Subcutaneous abdominal adipose tissue (tissue), 5 donors: ENCODE data around the gene DUS1L.

ENCODE experiments used
- H3K27ac ChIP-seq: one replicate; pipeline ENCODE4 v1.7.0; 2013; ENCODE audit warnings: low read depth, mild to moderate bottlenecking, inconsistent platforms, low read length, moderate library complexity
- H3K27me3 ChIP-seq, 5 donors: one replicate each; pipeline ENCODE4 v1.7.0; 2013; ENCODE audit warnings: low read length in 5 of 5, inconsistent platforms in 1 of 5; ENCODE audit not compliant: control insufficient read depth in 5 of 5, insufficient read depth in 4 of 5
- H3K36me3 ChIP-seq, 5 donors: one replicate each; pipeline ENCODE4 v1.7.0; 2013; ENCODE audit warnings: low read length in 5 of 5; ENCODE audit not compliant: control insufficient read depth in 5 of 5, insufficient read depth in 5 of 5
- H3K4me1 ChIP-seq, 5 donors: one replicate each; pipeline ENCODE4 v1.7.0; 2013; ENCODE audit warnings: low read length in 5 of 5, mild to moderate bottlenecking in 3 of 5, moderate library complexity in 1 of 5; ENCODE audit not compliant: control insufficient read depth in 5 of 5, insufficient read depth in 5 of 5
- H3K4me3 ChIP-seq, 5 donors: one replicate each; pipeline ENCODE4 v1.7.0; 2013; ENCODE audit warnings: low read length in 5 of 5, low read depth in 1 of 5
- H3K9ac ChIP-seq, 5 donors: one replicate each; pipeline ENCODE4 v1.7.0; 2013; ENCODE audit warnings: low read length in 5 of 5, mild to moderate bottlenecking in 4 of 5, moderate library complexity in 3 of 5
- H3K9me3 ChIP-seq, 5 donors: one replicate each; pipeline ENCODE4 v1.7.0; 2013; ENCODE audit warnings: low read length in 5 of 5; ENCODE audit not compliant: control insufficient read depth in 5 of 5
- donor health status: healthy.
- donor health status: healthy.
- donor health status: healthy.
- donor health status: healthy.
- donor health status: healthy.

DUS1L gene

GRCh38 chr17:82050152-82050760, 15.3 kb downstream of the DUS1L start:
- Histone ChIP-seq H3K4me1 (peaks cover 4 to 42% (median 33%) of the 10 kb centered on the region in 5 donors), H3K27me3 (no peaks in the 10 kb centered on the region), H3K27ac (no peak overlapping the region), H3K9me3 (no peaks in the 10 kb centered on the region), H3K9ac (peak overlapping the region in 2 of 5 donors; percentile 83 to 88), H3K36me3 (peaks cover 0 to 54% (median 42%) of the 10 kb centered on the region in 5 donors), H3K4me3 (peak overlapping the region in 4 of 5 donors; percentile 70 to 83 (median 80))

GRCh38 chr17:82049521-82049971, 16.1 kb downstream of the DUS1L start:
- H3K27ac ChIP-seq = no peak overlapping the region
- no peaks in the 10 kb centered on the region for H3K27me3 ChIP-seq
- no peak overlapping the region for H3K9ac ChIP-seq
- peaks cover 4 to 41% (median 30%) of the 10 kb centered on the region in 5 donors for H3K4me1 ChIP-seq
- peaks cover 0 to 47% (median 35%) of the 10 kb centered on the region in 5 donors for H3K36me3 ChIP-seq
- no peaks in the 10 kb centered on the region for H3K9me3 ChIP-seq
- H3K4me3 ChIP-seq = no peak overlapping the region

DNA sequence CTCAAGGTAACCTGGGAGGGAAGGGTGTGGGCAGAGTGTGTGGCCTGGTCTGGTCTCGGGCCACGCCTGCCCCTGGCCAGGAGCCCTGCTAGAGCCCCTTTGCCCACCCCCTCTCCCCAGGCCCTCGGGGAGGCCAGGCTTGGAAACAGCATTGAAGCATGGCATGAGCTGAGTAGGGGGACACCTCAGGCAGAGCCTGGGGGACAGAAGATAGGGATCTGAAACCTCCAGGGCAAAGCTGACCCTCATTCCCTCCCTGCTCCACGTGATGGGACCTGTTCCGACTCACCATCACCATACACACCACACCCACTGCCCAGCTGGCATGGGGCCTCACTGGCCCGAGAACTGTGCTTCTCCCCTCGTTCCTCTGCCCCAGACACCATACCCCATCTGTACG, 16.5 kb downstream of the DUS1L start:
- no peak overlapping the region for H3K27ac ChIP-seq
- H3K36me3 ChIP-seq = peaks cover 0 to 42% (median 30%) of the 10 kb centered on the region in 5 donors
- H3K9ac ChIP-seq = no peak overlapping the region
- peaks cover 4 to 39% (median 30%) of the 10 kb centered on the region in 5 donors for H3K4me1 ChIP-seq
- H3K27me3 ChIP-seq = no peaks in the 10 kb centered on the region
- H3K9me3 ChIP-seq = no peaks in the 10 kb centered on the region
- H3K4me3 ChIP-seq = no peak overlapping the region

GRCh38 chr17:82048571-82048971, 17.0 kb downstream of the DUS1L start:
- peaks cover 4 to 34% (median 28%) of the 10 kb centered on the region in 5 donors for H3K4me1 ChIP-seq
- no peak overlapping the region for H3K9ac ChIP-seq
- no peaks in the 10 kb centered on the region for H3K27me3 ChIP-seq
- peaks cover 0 to 37% (median 25%) of the 10 kb centered on the region in 5 donors for H3K36me3 ChIP-seq
- no peaks in the 10 kb centered on the region for H3K9me3 ChIP-seq
- no peak overlapping the region for H3K4me3 ChIP-seq
- H3K27ac ChIP-seq = no peak overlapping the region

- peaks cover 4 to 29% (median 23%) of the 10 kb centered on the region in 5 donors for H3K4me1 ChIP-seq
- H3K4me3 ChIP-seq = no peak overlapping the region
- H3K27me3 ChIP-seq = no peaks in the 10 kb centered on the region
- no peak overlapping the region for H3K27ac ChIP-seq
- no peaks in the 10 kb centered on the region for H3K9me3 ChIP-seq
- H3K36me3 ChIP-seq = peaks cover 0 to 37% (median 25%) of the 10 kb centered on the region in 5 donors
- no peak overlapping the region for H3K9ac ChIP-seq
Observed at GRCh38 chr17:82047914-82048570, 17.6 kb downstream of the DUS1L start.

DNA sequence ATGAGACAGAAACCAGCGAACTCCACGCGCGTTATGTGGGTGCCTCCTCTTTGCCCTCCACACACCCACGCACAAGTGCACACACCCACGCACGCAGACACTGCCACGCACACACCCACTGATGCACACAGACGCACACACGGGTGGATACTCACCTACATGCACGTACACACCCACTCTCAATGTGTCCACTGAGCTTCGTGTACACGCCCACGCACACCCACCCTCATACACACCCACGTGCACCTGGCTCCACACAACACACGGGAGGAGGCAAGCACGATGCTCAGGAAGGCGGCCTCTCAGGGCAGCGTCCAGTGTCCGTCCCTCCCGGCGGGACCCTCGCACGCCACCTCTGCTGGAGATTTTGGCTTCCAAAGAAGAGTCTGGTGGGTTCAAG, 18.2 kb downstream of the DUS1L start:
- Histone ChIP-seq H3K27me3 (no peaks in the 10 kb centered on the region), H3K9me3 (no peaks in the 10 kb centered on the region), H3K4me1 (peaks cover 1 to 22% (median 16%) of the 10 kb centered on the region in 5 donors), H3K27ac (no peak overlapping the region), H3K36me3 (peaks cover 0 to 37% (median 25%) of the 10 kb centered on the region in 5 donors), H3K9ac (no peak overlapping the region), H3K4me3 (no peak overlapping the region)

DNA sequence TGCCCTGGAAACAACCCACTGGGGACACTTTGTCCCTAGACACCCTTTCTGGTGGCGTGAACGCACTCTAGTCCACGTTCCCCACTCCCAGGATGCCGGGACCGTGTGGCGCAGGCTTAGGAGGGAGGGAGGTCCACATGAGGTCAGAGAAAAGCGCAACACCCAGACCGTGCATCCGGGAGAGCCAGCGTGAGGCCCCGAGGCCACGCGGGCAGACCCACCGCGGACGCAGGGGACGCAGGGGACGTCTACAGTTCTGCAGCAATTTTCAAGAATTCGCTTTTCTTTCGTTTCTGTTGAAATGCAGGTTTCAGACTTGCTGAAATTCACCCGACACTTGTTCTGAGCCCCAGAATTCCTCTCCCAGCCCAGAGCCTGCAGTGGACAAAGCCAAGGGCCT, 18.7 kb downstream of the DUS1L start:
- no peaks in the 10 kb centered on the region for H3K27me3 ChIP-seq
- H3K9ac ChIP-seq = no peak overlapping the region
- H3K4me3 ChIP-seq = no peak overlapping the region
- peaks cover 1 to 19% (median 13%) of the 10 kb centered on the region in 5 donors for H3K4me1 ChIP-seq
- no peak overlapping the region for H3K27ac ChIP-seq
- no peaks in the 10 kb centered on the region for H3K9me3 ChIP-seq
- H3K36me3 ChIP-seq = peaks cover 0 to 37% (median 25%) of the 10 kb centered on the region in 5 donors

- H3K27me3 ChIP-seq = no peaks in the 10 kb centered on the region
- no peaks in the 10 kb centered on the region for H3K9me3 ChIP-seq
- H3K36me3 ChIP-seq = peaks cover 0 to 37% (median 25%) of the 10 kb centered on the region in 5 donors
- H3K9ac ChIP-seq = no peak overlapping the region
- H3K4me3 ChIP-seq = no peak overlapping the region
- no peak overlapping the region for H3K27ac ChIP-seq
- H3K4me1 ChIP-seq = peaks cover 1 to 17% (median 12%) of the 10 kb centered on the region in 5 donors
Observed at GRCh38 chr17:82045936-82046484, 19.6 kb downstream of the DUS1L start.

DNA sequence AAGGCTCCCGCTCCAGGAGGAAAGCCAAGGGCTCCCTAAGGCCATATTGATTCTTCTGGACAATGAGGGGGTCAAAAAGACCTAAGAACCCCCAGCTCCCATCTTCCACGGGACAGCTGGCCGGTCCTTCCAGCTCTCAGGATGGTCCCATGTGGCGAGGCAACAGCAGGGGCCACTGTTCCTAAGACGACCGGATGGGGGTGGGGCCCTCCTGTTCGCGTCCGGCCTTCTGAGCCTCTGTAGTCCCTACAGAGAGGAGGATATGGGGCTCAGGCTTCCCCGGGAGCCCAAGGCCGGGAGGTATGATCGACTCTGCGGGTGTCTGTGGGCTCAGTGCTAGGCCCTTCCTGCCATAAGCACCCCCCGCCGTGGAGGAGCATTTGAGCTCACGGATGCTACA, 22.1 kb downstream of the DUS1L start:
- H3K36me3 ChIP-seq = peaks cover 0 to 19% (median 17%) of the 10 kb centered on the region in 5 donors
- no peak overlapping the region for H3K9ac ChIP-seq
- no peaks in the 10 kb centered on the region for H3K27me3 ChIP-seq
- no peak overlapping the region for H3K27ac ChIP-seq
- no peak overlapping the region for H3K4me3 ChIP-seq
- H3K4me1 ChIP-seq = peaks cover 0 to 8% (median 1%) of the 10 kb centered on the region in 5 donors
- H3K9me3 ChIP-seq = no peaks in the 10 kb centered on the region

- H3K4me3 ChIP-seq = no peak overlapping the region
- no peak overlapping the region for H3K27ac ChIP-seq
- H3K27me3 ChIP-seq = no peaks in the 10 kb centered on the region
- no peaks in the 10 kb centered on the region for H3K9me3 ChIP-seq
- H3K4me1 ChIP-seq = peaks cover 3 to 12% (median 4%) of the 10 kb centered on the region in 5 donors
- H3K36me3 ChIP-seq = peaks cover 0 to 12% (median 8%) of the 10 kb centered on the region in 5 donors
- H3K9ac ChIP-seq = no peak overlapping the region
Observed at GRCh38 chr17:82042649-82043048, 23.0 kb downstream of the DUS1L start.
